22Rv1 (cell line): ENCODE data around the gene FBXO48.

ENCODE experiments used
- H3K27ac ChIP-seq: fragments of 450-650 bp; 2 replicates; pipeline ENCODE4 v1.5.1; 2017
- CTCF ChIP-seq: fragments of 450-650 bp; IDR thresholded peaks from 2 replicates; pipeline ENCODE4 v1.5.1; 2017; ENCODE audit warnings: mild to moderate bottlenecking
- ZFX ChIP-seq: fragments of 450-650 bp; IDR thresholded peaks from 2 replicates; pipeline ENCODE4 v1.6.1; 2017; ENCODE audit warnings: antibody characterized with exemption, borderline replicate concordance

FBXO48 gene

GRCh38 chr2:68483011-68483410 lies 15.9 kb upstream of the FBXO48 start:
- no peak overlapping the region for H3K27ac ChIP-seq
- TF ChIP-seq ZFX = no peak
- no peak for TF ChIP-seq CTCF

GRCh38 chr2:68482296-68482820 lies 15.3 kb upstream of the FBXO48 start:
- no peak for TF ChIP-seq CTCF
- no peak for TF ChIP-seq ZFX
- H3K27ac ChIP-seq = no peak overlapping the region

- TF ChIP-seq CTCF = no peak
- H3K27ac ChIP-seq = no peak overlapping the region
Measured at GRCh38 chr2:68478688-68479087, 11.6 kb upstream of the FBXO48 start.

- H3K27ac ChIP-seq = no peak overlapping the region
- TF ChIP-seq CTCF (no peak), ZFX (no peak)
Measured at GRCh38 chr2:68476454-68476853, 9.4 kb upstream of the FBXO48 start.

GRCh38 chr2:68475576-68475975 lies 8.5 kb upstream of the FBXO48 start:
- TF ChIP-seq CTCF (no peak), ZFX (no peak)
- H3K27ac ChIP-seq = no peak overlapping the region

- TF ChIP-seq ZFX (no peak), CTCF (no peak)
Measured at GRCh38 chr2:68475110-68475509, 8.0 kb upstream of the FBXO48 start.

GRCh38 chr2:68472796-68473414 lies 5.8 kb upstream of the FBXO48 start:
- TF ChIP-seq CTCF = no peak
- TF ChIP-seq ZFX = no peak
- no peak overlapping the region for H3K27ac ChIP-seq

More at GRCh38 chr2:68475110-68475509, 8.0 kb upstream of the FBXO48 start:
- no peak overlapping the region for H3K27ac ChIP-seq
